Glutamatergic neuron (in vitro differentiated cells): Measurements from ENCODE around the gene SLC35D3. TPM values are rescaled to one million over a fixed set of nuclear protein-coding genes. Genes with fewer than 3 reads are reported as not detected.
"Not testable (repeated sequence)": the region's sequence is repeated elsewhere in the genome, so short reads cannot be mapped to it uniquely, and the experiment has no call there.

Source experiments
- DNase-seq: peaks from one replicate; pipeline ENCODE4 v3.0.0; 2022
- H3K27ac Mint-ChIP-seq: one replicate; pipeline ENCODE4 v1.8.0; 2020; ENCODE audit warnings: mild to moderate bottlenecking, mixed read lengths, inconsistent platforms; ENCODE audit not compliant: unreplicated experiment
- H3K27me3 Mint-ChIP-seq: one replicate; pipeline ENCODE4 v1.8.0; 2020; ENCODE audit warnings: mild to moderate bottlenecking, moderate library complexity, mixed read lengths, inconsistent platforms; ENCODE audit not compliant: unreplicated experiment
- H3K36me3 Mint-ChIP-seq: one replicate; pipeline ENCODE4 v1.8.0; 2020; ENCODE audit warnings: mild to moderate bottlenecking, mixed read lengths, inconsistent platforms; ENCODE audit not compliant: unreplicated experiment
- H3K4me1 Mint-ChIP-seq: one replicate; pipeline ENCODE4 v1.8.0; 2020; ENCODE audit warnings: mild to moderate bottlenecking, low read depth, mixed read lengths, inconsistent platforms; ENCODE audit not compliant: unreplicated experiment
- H3K4me3 Mint-ChIP-seq: one replicate; pipeline ENCODE4 v1.8.0; 2020; ENCODE audit warnings: mild to moderate bottlenecking, mixed read lengths, inconsistent platforms; ENCODE audit not compliant: unreplicated experiment
- H3K9me3 Mint-ChIP-seq: one replicate; pipeline ENCODE4 v1.8.0; 2020; ENCODE audit warnings: mild to moderate bottlenecking, moderate library complexity, mixed read lengths, inconsistent platforms; ENCODE audit not compliant: unreplicated experiment
- CTCF ChIP-seq: fragments of 200-600 bp; sonication (generic); IDR thresholded peaks from one replicate; pipeline ENCODE4 v1.5.0; 2021; ENCODE audit not compliant: partially characterized antibody, unreplicated experiment
- total RNA-seq: library from RNA; stranded (reverse); fragmentation: NEBNext Ultra II Directional; extraction: Animal tissue kit (Norgen Biotek cat#: 25700); gene quantifications from one replicate; pipeline ENCODE4 v1.2.1, GENCODE V29; 2021; ENCODE audit not compliant: unreplicated experiment

The SLC35D3 gene
- total RNA-seq, 1 donor from 2014 or later: not detected

DNA sequence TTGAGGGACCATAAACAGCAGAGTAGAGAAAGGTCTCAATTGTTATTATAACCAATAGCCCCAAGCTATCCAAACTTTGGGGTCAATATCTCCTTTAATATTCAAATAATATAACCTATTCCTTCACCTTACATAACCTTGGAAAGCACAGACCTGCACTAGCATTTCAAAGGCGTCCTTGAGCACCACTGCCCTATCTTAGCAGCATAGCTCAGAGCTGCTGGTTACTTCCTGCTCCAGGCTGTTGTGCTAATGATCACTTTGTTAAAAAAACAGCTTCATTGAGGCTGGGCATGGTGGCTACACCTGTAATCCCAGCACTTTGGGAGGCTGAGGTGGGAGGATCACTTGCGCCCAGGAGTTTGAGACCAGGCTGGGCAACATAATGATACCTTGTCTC, 10.5 kb downstream of the SLC35D3 start:
- Mint-ChIP-seq H3K27me3 (peaks cover 7% of the 10 kb centered on the region), H3K4me3 (no peak overlapping the region), H3K27ac (no peak overlapping the region), H3K4me1 (no peaks in the 10 kb centered on the region), H3K36me3 (no peaks in the 10 kb centered on the region), H3K9me3 (peaks cover 2% of the 10 kb centered on the region)
- no peak for TF ChIP-seq CTCF
- no peak for DNase-seq

- Mint-ChIP-seq H3K4me3 (no peak overlapping the region), H3K36me3 (peaks cover 8% of the 10 kb centered on the region), H3K9me3 (peaks cover 5% of the 10 kb centered on the region), H3K27ac (no peak overlapping the region), H3K4me1 (no peaks in the 10 kb centered on the region), H3K27me3 (no peaks in the 10 kb centered on the region)
- DNase-seq: no peak
- TF ChIP-seq CTCF: no peak
These were observed 23.0 kb downstream of the SLC35D3 start for GRCh38 chr6:136945072-136945471.

DNA sequence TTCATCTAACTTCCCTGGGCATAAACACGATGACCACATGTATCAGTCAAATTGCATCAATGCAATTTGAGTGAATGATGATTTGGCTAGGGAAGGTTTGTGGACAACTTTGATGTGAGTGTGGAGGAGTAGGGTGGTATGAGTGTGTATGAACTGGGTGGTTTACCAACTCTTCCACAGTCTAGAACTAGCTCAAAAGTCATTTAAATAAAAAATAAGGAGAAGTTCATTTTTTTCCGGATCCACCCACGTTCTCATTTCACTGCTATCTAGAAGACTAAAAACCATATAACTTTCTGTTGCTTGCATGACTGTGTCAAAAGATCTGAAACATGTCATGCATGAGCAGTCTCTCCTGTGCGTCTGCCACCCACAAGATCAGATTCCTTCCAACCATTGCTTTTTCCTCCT, 23.6 kb downstream of the SLC35D3 start:
- DNase-seq: no peak
- no peaks in the 10 kb centered on the region for H3K4me1 Mint-ChIP-seq
- TF ChIP-seq CTCF: no peak

DNA sequence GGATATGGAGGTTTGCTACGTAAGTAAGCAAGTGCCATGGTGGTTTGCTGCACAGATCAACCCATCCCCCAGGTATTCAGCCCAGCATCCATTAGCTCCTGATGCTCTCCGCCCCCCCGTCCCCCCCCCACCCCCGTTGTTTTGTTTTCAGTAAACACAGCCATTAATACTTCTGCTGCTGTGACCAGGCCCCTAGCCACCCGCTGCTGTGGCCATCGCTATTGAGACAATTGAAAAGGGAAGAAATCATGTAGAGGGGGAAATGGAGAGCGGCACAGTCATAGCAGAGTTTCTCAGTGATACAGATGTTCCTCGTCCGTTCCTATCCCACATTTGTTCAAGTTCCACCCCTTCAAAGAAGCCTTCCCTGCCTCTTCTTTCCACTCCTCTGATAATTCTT, 24.9 kb downstream of the SLC35D3 start:
- no peak for TF ChIP-seq CTCF
- Mint-ChIP-seq H3K4me3 (no peak overlapping the region), H3K36me3 (peaks cover 8% of the 10 kb centered on the region), H3K4me1 (no peaks in the 10 kb centered on the region), H3K9me3 (peaks cover 5% of the 10 kb centered on the region), H3K27ac (no peak overlapping the region), H3K27me3 (no peaks in the 10 kb centered on the region)
- no peak for DNase-seq

More for the DNA sequence above, 23.6 kb downstream of the SLC35D3 start:
- H3K27me3 Mint-ChIP-seq: no peaks in the 10 kb centered on the region
- peaks cover 8% of the 10 kb centered on the region for H3K36me3 Mint-ChIP-seq
- H3K4me3 Mint-ChIP-seq: no peak overlapping the region
- peaks cover 5% of the 10 kb centered on the region for H3K9me3 Mint-ChIP-seq
- H3K27ac Mint-ChIP-seq: no peak overlapping the region

GRCh38 chr6:136949957-136950356, 27.9 kb downstream of the SLC35D3 start:
- not testable (repeated sequence) for H3K27ac Mint-ChIP-seq, H3K9me3 Mint-ChIP-seq, H3K4me1 Mint-ChIP-seq

More at GRCh38 chr6:136949957-136950356, 27.9 kb downstream of the SLC35D3 start:
- not testable (repeated sequence) for H3K4me3 Mint-ChIP-seq, DNase-seq, H3K36me3 Mint-ChIP-seq, H3K27me3 Mint-ChIP-seq
